ACC112 (cell line): ENCODE data around the gene SCGN.

ENCODE experiments used
- H2AFZ ChIP-seq: fragments of 200-600 bp; sonication (generic); one replicate; pipeline ENCODE4 v1.6.0; 2017; ENCODE audit warnings: antibody characterized with exemption, low read length; ENCODE audit not compliant: unreplicated experiment
- H3K27ac ChIP-seq: fragments of 200-600 bp; sonication (generic); 2 replicates; pipeline ENCODE4 v1.5.1; 2014; ENCODE audit warnings: low read depth, mild to moderate bottlenecking, antibody characterized with exemption, low read length, moderate library complexity
- H3K27me3 ChIP-seq: fragments of 200-600 bp; sonication (generic); 2 replicates; pipeline ENCODE4 v1.6.1; 2014; ENCODE audit warnings: mild to moderate bottlenecking, antibody characterized with exemption, low read length, moderate library complexity, mixed read lengths; ENCODE audit not compliant: insufficient read depth
- H3K36me3 ChIP-seq: fragments of 200-600 bp; sonication (generic); 2 replicates; pipeline ENCODE4 v1.6.1; 2016; ENCODE audit warnings: mild to moderate bottlenecking, antibody characterized with exemption, low read length, moderate library complexity, mixed read lengths; ENCODE audit not compliant: insufficient read depth
- H3K4me1 ChIP-seq: fragments of 200-600 bp; sonication (generic); one replicate; pipeline ENCODE4 v1.6.1; 2016; ENCODE audit warnings: low read length, mixed read lengths; ENCODE audit not compliant: insufficient read depth, unreplicated experiment, control insufficient read depth
- H3K4me3 ChIP-seq: fragments of 200-600 bp; sonication (generic); 2 replicates; pipeline ENCODE4 v1.5.1; 2014; ENCODE audit warnings: mild to moderate bottlenecking, low read depth, low read length
- H3K79me2 ChIP-seq: fragments of 200-600 bp; sonication (generic); one replicate; pipeline ENCODE4 v1.6.0; 2016; ENCODE audit warnings: low read length; ENCODE audit not compliant: control insufficient read depth, unreplicated experiment, insufficient read depth

The SCGN gene, protein sequence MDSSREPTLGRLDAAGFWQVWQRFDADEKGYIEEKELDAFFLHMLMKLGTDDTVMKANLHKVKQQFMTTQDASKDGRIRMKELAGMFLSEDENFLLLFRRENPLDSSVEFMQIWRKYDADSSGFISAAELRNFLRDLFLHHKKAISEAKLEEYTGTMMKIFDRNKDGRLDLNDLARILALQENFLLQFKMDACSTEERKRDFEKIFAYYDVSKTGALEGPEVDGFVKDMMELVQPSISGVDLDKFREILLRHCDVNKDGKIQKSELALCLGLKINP

GRCh38 chr6:25652007-25652515 is at the start of gene SCGN:
Gene SCGN, plus strand, starts transcription at chr6:25652215. Its CDS starts 189 bp downstream, at chr6:25652404.
- Histone ChIP-seq H3K27ac (no peak within 1 kb of the TSS), H2AFZ (no peak within 1 kb of the TSS), H3K4me3 (no peak within 1 kb of the TSS), H3K36me3 (no peaks in the 10 kb centered on the region), H3K27me3 (peaks cover 94% of the 10 kb centered on the region), H3K4me1 (no peaks in the 10 kb centered on the region), H3K79me2 (no peaks in the 10 kb centered on the region)

GRCh38 chr6:25602674-25602982 is 49.4 kb upstream of the SCGN start:
- no peak overlapping the region for H2AFZ ChIP-seq
- no peak overlapping the region for H3K4me3 ChIP-seq
- H3K27ac ChIP-seq: no peak overlapping the region
- no peaks in the 10 kb centered on the region for H3K79me2 ChIP-seq
- peaks cover 1% of the 10 kb centered on the region for H3K4me1 ChIP-seq
- no peaks in the 10 kb centered on the region for H3K27me3 ChIP-seq
- H3K36me3 ChIP-seq: no peaks in the 10 kb centered on the region

DNA sequence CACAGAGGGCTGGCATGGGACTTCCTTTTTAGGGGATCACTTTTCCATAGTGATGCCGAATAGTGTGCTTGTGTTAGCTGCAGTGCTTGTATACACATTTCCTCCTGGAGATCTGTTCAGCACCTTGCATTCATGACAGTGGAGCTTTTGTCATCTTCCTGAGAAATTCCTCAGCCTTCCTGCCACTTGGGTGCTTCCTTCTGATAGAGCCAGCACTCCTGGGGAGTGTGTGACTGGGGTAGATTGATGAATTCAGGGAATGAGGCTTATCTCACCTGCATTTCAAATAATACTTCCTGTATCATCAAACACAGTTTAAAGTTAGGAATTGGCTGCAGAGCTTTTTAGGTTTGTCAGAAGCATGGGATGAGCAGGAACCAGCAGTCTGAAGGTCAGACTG is 48.8 kb upstream of the SCGN start:
- Histone ChIP-seq H3K4me1 (no peaks in the 10 kb centered on the region), H3K27me3 (no peaks in the 10 kb centered on the region), H3K79me2 (no peaks in the 10 kb centered on the region), H3K27ac (no peak overlapping the region), H3K36me3 (no peaks in the 10 kb centered on the region), H3K4me3 (no peak overlapping the region), H2AFZ (no peak overlapping the region)

GRCh38 chr6:25606151-25606550 is 45.9 kb upstream of the SCGN start:
- H3K4me3 ChIP-seq: no peak overlapping the region
- H2AFZ ChIP-seq: no peak overlapping the region
- no peak overlapping the region for H3K27ac ChIP-seq
- H3K27me3 ChIP-seq: no peaks in the 10 kb centered on the region
- H3K4me1 ChIP-seq: no peaks in the 10 kb centered on the region
- no peaks in the 10 kb centered on the region for H3K79me2 ChIP-seq
- no peaks in the 10 kb centered on the region for H3K36me3 ChIP-seq

DNA sequence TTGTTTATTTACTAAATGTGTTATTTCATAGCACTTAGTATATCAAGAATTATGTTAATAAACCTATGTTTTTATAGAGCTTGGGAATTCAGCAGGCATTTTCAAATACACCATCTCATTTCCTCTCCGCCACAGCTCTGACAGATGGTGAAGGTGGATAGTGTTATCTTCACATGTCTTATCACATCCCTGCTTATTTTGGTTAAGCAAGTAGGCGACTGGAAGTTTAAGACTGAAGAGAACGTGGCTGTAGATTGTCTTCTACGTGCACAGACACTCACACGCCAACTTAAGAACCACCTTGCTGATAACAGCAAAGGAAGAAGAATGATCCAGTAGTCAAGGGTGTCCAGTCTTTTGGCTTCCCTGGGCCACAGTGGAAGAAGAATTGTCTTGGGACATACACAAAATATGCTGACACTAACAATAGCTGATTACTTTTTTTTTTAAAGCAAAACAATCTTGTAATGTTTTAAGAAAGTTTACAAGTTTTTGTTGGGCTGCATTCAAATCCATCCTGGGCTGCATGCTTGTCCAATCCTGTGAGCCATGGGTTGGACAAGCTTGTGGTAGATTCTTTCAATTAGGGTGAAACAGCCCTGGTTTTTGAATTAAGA is 43.3 kb upstream of the SCGN start:
- H2AFZ ChIP-seq: no peak overlapping the region
- H3K4me3 ChIP-seq: no peak overlapping the region
- H3K27me3 ChIP-seq: no peaks in the 10 kb centered on the region
- no peaks in the 10 kb centered on the region for H3K36me3 ChIP-seq
- no peaks in the 10 kb centered on the region for H3K4me1 ChIP-seq
- no peaks in the 10 kb centered on the region for H3K79me2 ChIP-seq
- H3K27ac ChIP-seq: no peak overlapping the region

DNA sequence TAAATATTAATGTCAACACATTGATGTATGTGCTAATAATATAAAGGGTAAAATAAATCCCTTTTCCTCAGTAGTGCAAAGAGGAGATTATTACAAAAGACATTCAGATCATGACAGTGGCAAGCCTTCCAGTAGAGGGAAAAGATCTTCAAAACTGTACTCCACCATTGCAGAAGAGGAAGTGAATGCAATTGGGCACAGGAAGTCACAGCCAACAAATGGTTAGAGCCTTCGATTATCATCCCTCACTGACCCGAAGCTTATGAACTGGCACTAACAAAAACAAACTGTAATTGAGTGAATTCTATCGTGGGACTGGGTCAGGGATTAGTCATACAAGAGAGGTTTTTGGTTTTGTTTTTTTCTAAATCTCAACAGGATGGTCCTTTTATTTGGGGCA is 39.3 kb upstream of the SCGN start:
- H3K4me1 ChIP-seq: no peaks in the 10 kb centered on the region
- H3K36me3 ChIP-seq: no peaks in the 10 kb centered on the region
- H3K79me2 ChIP-seq: no peaks in the 10 kb centered on the region
- H3K4me3 ChIP-seq: no peak overlapping the region
- H3K27me3 ChIP-seq: no peaks in the 10 kb centered on the region
- no peak overlapping the region for H2AFZ ChIP-seq
- H3K27ac ChIP-seq: no peak overlapping the region

DNA sequence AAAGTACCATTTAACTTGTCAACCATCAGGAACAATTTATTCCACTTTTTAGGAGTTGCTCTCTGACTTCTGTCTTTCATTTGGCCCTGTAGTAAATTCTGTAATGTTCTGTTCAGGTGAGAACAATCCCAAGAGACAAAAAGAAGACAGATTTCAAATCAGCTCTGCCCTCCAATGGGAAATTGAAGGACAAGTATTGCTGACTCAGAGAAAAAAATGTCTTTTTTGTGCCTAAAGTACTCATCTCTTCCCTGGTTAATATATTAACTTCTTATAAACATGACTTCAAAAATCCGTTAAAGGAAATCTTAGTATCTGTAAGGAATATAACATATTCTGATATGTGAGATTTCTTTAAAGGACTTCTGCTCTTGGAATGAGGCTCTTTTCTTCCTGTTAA is 38.6 kb upstream of the SCGN start:
- Histone ChIP-seq H2AFZ (no peak overlapping the region), H3K4me3 (no peak overlapping the region), H3K27me3 (no peaks in the 10 kb centered on the region), H3K36me3 (no peaks in the 10 kb centered on the region), H3K27ac (no peak overlapping the region), H3K79me2 (no peaks in the 10 kb centered on the region), H3K4me1 (no peaks in the 10 kb centered on the region)

GRCh38 chr6:25614052-25614451 is 38.0 kb upstream of the SCGN start:
- Histone ChIP-seq H3K4me1 (no peaks in the 10 kb centered on the region), H3K36me3 (no peaks in the 10 kb centered on the region), H3K4me3 (no peak overlapping the region), H2AFZ (no peak overlapping the region), H3K27ac (no peak overlapping the region), H3K27me3 (no peaks in the 10 kb centered on the region), H3K79me2 (no peaks in the 10 kb centered on the region)

- Histone ChIP-seq H3K36me3 (no peaks in the 10 kb centered on the region), H3K79me2 (no peaks in the 10 kb centered on the region), H2AFZ (no peak overlapping the region), H3K4me3 (no peak overlapping the region), H3K4me1 (no peaks in the 10 kb centered on the region), H3K27me3 (no peaks in the 10 kb centered on the region), H3K27ac (no peak overlapping the region)
Observed at GRCh38 chr6:25615471-25615870, 36.5 kb upstream of the SCGN start.

- H3K36me3 ChIP-seq: no peaks in the 10 kb centered on the region
- no peaks in the 10 kb centered on the region for H3K4me1 ChIP-seq
- no peak overlapping the region for H3K27ac ChIP-seq
- H3K79me2 ChIP-seq: no peaks in the 10 kb centered on the region
- no peaks in the 10 kb centered on the region for H3K27me3 ChIP-seq
- H3K4me3 ChIP-seq: no peak overlapping the region
- no peak overlapping the region for H2AFZ ChIP-seq
Observed at GRCh38 chr6:25617997-25618396, 34.0 kb upstream of the SCGN start.

GRCh38 chr6:25619217-25619616 is 32.8 kb upstream of the SCGN start:
- no peak overlapping the region for H3K27ac ChIP-seq
- H3K4me1 ChIP-seq: no peaks in the 10 kb centered on the region
- H3K36me3 ChIP-seq: no peaks in the 10 kb centered on the region
- H2AFZ ChIP-seq: no peak overlapping the region
- no peaks in the 10 kb centered on the region for H3K27me3 ChIP-seq
- no peaks in the 10 kb centered on the region for H3K79me2 ChIP-seq
- H3K4me3 ChIP-seq: no peak overlapping the region
